ENCODE measurements around the gene KRT80.
A peak's percentile ranks its signal among the peaks of the same experiment; 100 is the strongest.

Gene KRT80

DNA sequence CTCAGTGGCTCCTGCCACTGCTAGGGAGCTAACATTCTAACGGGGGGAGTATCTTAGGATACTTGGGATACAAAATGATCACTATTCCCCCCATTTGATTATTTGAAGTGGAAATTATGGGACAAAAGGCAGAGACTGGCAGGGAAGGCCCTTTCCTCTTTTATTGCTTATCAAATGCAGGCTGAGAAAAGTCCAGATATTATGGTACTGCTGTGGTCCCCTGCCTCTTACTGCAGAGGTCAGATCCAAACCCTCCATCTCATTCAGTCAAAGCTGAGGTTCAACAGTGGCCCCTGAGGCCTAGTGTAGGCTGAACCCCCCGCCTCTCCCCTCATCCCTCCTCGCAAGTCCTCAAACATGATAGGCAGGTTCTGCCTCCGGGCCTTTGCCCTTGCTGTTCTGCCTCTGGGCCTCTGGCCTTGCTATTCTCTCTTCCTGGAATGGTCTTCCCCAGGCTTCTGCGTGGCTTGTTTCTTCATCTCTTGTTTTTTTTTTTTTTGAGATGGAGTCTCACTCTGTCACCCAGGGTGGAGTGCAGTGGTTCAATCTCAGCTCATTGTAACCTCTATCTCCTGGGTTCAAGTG is 34.2 kb downstream of the KRT80 start:
- Histone ChIP-seq H2BK5ac (ENCODE audit: low read depth, low read length, poor library complexity, severe bottlenecking) (no peak overlapping the region), H3K4ac (ENCODE audit: low read depth in 1 of 2, low read length in 2 of 2) (no peak overlapping the region), H2BK120ac (ENCODE audit: low read depth, low read length) (no peak overlapping the region), H3K9ac (ENCODE audit: low read length) (no peak overlapping the region), H3K18ac (ENCODE audit: low read depth in 1 of 2, low read length in 2 of 2) (no peak overlapping the region), H3K14ac (ENCODE audit: low read length in 2 of 2) (no peak overlapping the region), H4K91ac (ENCODE audit: low read length) (no peak overlapping the region), H3K36me3 (ENCODE audit: control insufficient read depth in 1 of 2, insufficient read depth in 2 of 2, low read depth in 1 of 2, low read length in 2 of 2) (no peaks in the 10 kb centered on the region), H3K4me1 (ENCODE audit: control insufficient read depth, insufficient read depth, low read depth, low read length) (peaks cover 8% of the 10 kb centered on the region), H3K23ac (ENCODE audit: low read length in 2 of 2) (no peak overlapping the region), H2AFZ (ENCODE audit: low read depth, low read length) (no peak overlapping the region), H2BK12ac (ENCODE audit: low read length in 2 of 2) (no peak overlapping the region), H2BK15ac (ENCODE audit: low read depth, poor library complexity, severe bottlenecking) (no peak overlapping the region), H3K27ac (ENCODE audit: low read length, poor library complexity, severe bottlenecking) (no peak overlapping the region), H3K79me1 (replicated peaks; ENCODE audit: low read length, poor library complexity, severe bottlenecking) (no peaks in the 10 kb centered on the region), H3K27me3 (ENCODE audit: control insufficient read depth in 1 of 2, insufficient read depth in 1 of 2, low read length in 2 of 2) (peaks cover 0 to under 1% of the 10 kb centered on the region in 2 experiments), H3K4me2 (ENCODE audit: low read length, poor library complexity, severe bottlenecking) (no peak overlapping the region), H3K9me3 (ENCODE audit: control insufficient read depth, low read length) (no peaks in the 10 kb centered on the region), H3K4me3 (ENCODE audit: insufficient read depth in 1 of 2, low read depth in 1 of 2, low read length in 2 of 2) (no peak overlapping the region), H4K8ac (ENCODE audit: low read length) (no peak overlapping the region), H2AK5ac (ENCODE audit: low read length, severe bottlenecking) (no peak overlapping the region)
- WGBS: 70% methylated on average over 5 of the region's 5 CpGs
- DNase-seq: no peak

GRCh38 chr12:52156757-52157565 is 34.9 kb downstream of the KRT80 start:
- H2BK15ac ChIP-seq (ENCODE audit: low read depth, poor library complexity, severe bottlenecking): no peak overlapping the region
- H3K27me3 ChIP-seq (ENCODE audit: control insufficient read depth in 1 of 2, insufficient read depth in 1 of 2, low read length in 2 of 2): no peaks in the 10 kb centered on the region
- H3K9ac ChIP-seq (ENCODE audit: low read length): no peak overlapping the region
- peak overlapping the region in 1 of 2 experiments; percentile 18 for H3K14ac ChIP-seq (ENCODE audit: low read length in 2 of 2)
- no peak overlapping the region for H3K27ac ChIP-seq (ENCODE audit: low read length, poor library complexity, severe bottlenecking)
- H2BK5ac ChIP-seq (ENCODE audit: low read depth, low read length, poor library complexity, severe bottlenecking): no peak overlapping the region
- H3K4ac ChIP-seq (ENCODE audit: low read depth in 1 of 2, low read length in 2 of 2): no peak overlapping the region
- H3K36me3 ChIP-seq (ENCODE audit: control insufficient read depth in 1 of 2, insufficient read depth in 2 of 2, low read depth in 1 of 2, low read length in 2 of 2): no peaks in the 10 kb centered on the region
- H2BK120ac ChIP-seq (ENCODE audit: low read depth, low read length): no peak overlapping the region
- peak overlapping the region; percentile 14 for H2AK5ac ChIP-seq (ENCODE audit: low read length, severe bottlenecking)
- no peaks in the 10 kb centered on the region for H3K9me3 ChIP-seq (ENCODE audit: control insufficient read depth, low read length)
- H4K8ac ChIP-seq (ENCODE audit: low read length): no peak overlapping the region
- H3K4me1 ChIP-seq (ENCODE audit: control insufficient read depth, insufficient read depth, low read depth, low read length): peaks cover 13% of the 10 kb centered on the region
- H3K18ac ChIP-seq (ENCODE audit: low read depth in 1 of 2, low read length in 2 of 2): no peak overlapping the region
- peak; percentile 62 for DNase-seq
- H3K79me1 ChIP-seq (replicated peaks; ENCODE audit: low read length, poor library complexity, severe bottlenecking): no peaks in the 10 kb centered on the region
- H3K23ac ChIP-seq (ENCODE audit: low read length in 2 of 2): peak overlapping the region in 1 of 2 experiments; percentile 34
- WGBS: 64% methylated on average over 11 of the region's 15 CpGs
- no peak overlapping the region for H4K91ac ChIP-seq (ENCODE audit: low read length)
- no peak overlapping the region for H3K4me2 ChIP-seq (ENCODE audit: low read length, poor library complexity, severe bottlenecking)
- H2AFZ ChIP-seq (ENCODE audit: low read depth, low read length): no peak overlapping the region
- H3K4me3 ChIP-seq (ENCODE audit: insufficient read depth in 1 of 2, low read depth in 1 of 2, low read length in 2 of 2): no peak overlapping the region
- H2BK12ac ChIP-seq (ENCODE audit: low read length in 2 of 2): no peak overlapping the region

DNA sequence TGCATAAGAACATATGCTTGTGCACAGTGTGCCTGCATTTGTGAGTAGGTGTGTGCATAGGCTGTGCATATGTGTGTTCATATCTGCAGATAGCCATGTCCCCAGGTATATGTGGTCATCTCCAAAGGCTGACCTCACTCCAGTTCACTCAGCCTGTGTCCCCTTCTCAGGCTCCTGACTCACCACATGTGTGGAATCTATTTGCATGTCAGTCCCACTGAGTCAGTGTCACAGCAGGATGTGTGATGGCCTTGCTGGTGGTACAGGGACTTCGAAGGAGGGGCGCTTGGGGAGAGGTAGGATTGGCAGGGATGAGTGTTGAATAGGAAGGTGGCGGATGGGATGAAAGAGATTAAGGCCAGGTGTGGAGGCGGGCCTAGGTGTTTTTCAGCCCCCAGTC is 35.5 kb downstream of the KRT80 start:
- H2BK15ac ChIP-seq (ENCODE audit: low read depth, poor library complexity, severe bottlenecking): no peak overlapping the region
- H3K9me3 ChIP-seq (ENCODE audit: control insufficient read depth, low read length): no peaks in the 10 kb centered on the region
- WGBS: 62% methylated on average over 2 of the region's 4 CpGs
- H2AK5ac ChIP-seq (ENCODE audit: low read length, severe bottlenecking): no peak overlapping the region
- no peak overlapping the region for H3K4me3 ChIP-seq (ENCODE audit: insufficient read depth in 1 of 2, low read depth in 1 of 2, low read length in 2 of 2)
- H3K14ac ChIP-seq (ENCODE audit: low read length in 2 of 2): no peak overlapping the region
- H2BK5ac ChIP-seq (ENCODE audit: low read depth, low read length, poor library complexity, severe bottlenecking): no peak overlapping the region
- H4K91ac ChIP-seq (ENCODE audit: low read length): no peak overlapping the region
- H4K8ac ChIP-seq (ENCODE audit: low read length): no peak overlapping the region
- no peaks in the 10 kb centered on the region for H3K36me3 ChIP-seq (ENCODE audit: control insufficient read depth in 1 of 2, insufficient read depth in 2 of 2, low read depth in 1 of 2, low read length in 2 of 2)
- H3K23ac ChIP-seq (ENCODE audit: low read length in 2 of 2): no peak overlapping the region
- no peak overlapping the region for H2AFZ ChIP-seq (ENCODE audit: low read depth, low read length)
- H3K4me1 ChIP-seq (ENCODE audit: control insufficient read depth, insufficient read depth, low read depth, low read length): peaks cover 20% of the 10 kb centered on the region
- H3K27me3 ChIP-seq (ENCODE audit: control insufficient read depth in 1 of 2, insufficient read depth in 1 of 2, low read length in 2 of 2): no peaks in the 10 kb centered on the region
- H2BK12ac ChIP-seq (ENCODE audit: low read length in 2 of 2): no peak overlapping the region
- no peak overlapping the region for H3K18ac ChIP-seq (ENCODE audit: low read depth in 1 of 2, low read length in 2 of 2)
- H3K27ac ChIP-seq (ENCODE audit: low read length, poor library complexity, severe bottlenecking): no peak overlapping the region
- H3K79me1 ChIP-seq (replicated peaks; ENCODE audit: low read length, poor library complexity, severe bottlenecking): no peaks in the 10 kb centered on the region
- no peak overlapping the region for H3K4ac ChIP-seq (ENCODE audit: low read depth in 1 of 2, low read length in 2 of 2)
- no peak overlapping the region for H3K4me2 ChIP-seq (ENCODE audit: low read length, poor library complexity, severe bottlenecking)
- no peak for DNase-seq
- H2BK120ac ChIP-seq (ENCODE audit: low read depth, low read length): no peak overlapping the region
- no peak overlapping the region for H3K9ac ChIP-seq (ENCODE audit: low read length)

- 63% methylated on average over 6 of the region's 8 CpGs for WGBS
Measured at GRCh38 chr12:52155048-52155868, 36.6 kb downstream of the KRT80 start.

More at GRCh38 chr12:52155048-52155868, 36.6 kb downstream of the KRT80 start:
- H3K9ac ChIP-seq (ENCODE audit: low read length): peak overlapping the region; percentile 70
- peaks cover 21% of the 10 kb centered on the region for H3K4me1 ChIP-seq (ENCODE audit: control insufficient read depth, insufficient read depth, low read depth, low read length)
- no peak overlapping the region for H3K4ac ChIP-seq (ENCODE audit: low read depth in 1 of 2, low read length in 2 of 2)
- no peak overlapping the region for H2BK12ac ChIP-seq (ENCODE audit: low read length in 2 of 2)
- no peaks in the 10 kb centered on the region for H3K9me3 ChIP-seq (ENCODE audit: control insufficient read depth, low read length)
- no peak overlapping the region for H2AFZ ChIP-seq (ENCODE audit: low read depth, low read length)
- H4K91ac ChIP-seq (ENCODE audit: low read length): peak overlapping the region; percentile 48
- no peak overlapping the region for H3K4me3 ChIP-seq (ENCODE audit: insufficient read depth in 1 of 2, low read depth in 1 of 2, low read length in 2 of 2)
- H2BK15ac ChIP-seq (ENCODE audit: low read depth, poor library complexity, severe bottlenecking): no peak overlapping the region
- no peak overlapping the region for H2BK5ac ChIP-seq (ENCODE audit: low read depth, low read length, poor library complexity, severe bottlenecking)
- no peak overlapping the region for H3K23ac ChIP-seq (ENCODE audit: low read length in 2 of 2)
- H4K8ac ChIP-seq (ENCODE audit: low read length): no peak overlapping the region
- no peak overlapping the region for H3K4me2 ChIP-seq (ENCODE audit: low read length, poor library complexity, severe bottlenecking)
- H3K27me3 ChIP-seq (ENCODE audit: control insufficient read depth in 1 of 2, insufficient read depth in 1 of 2, low read length in 2 of 2): no peaks in the 10 kb centered on the region
- H2AK5ac ChIP-seq (ENCODE audit: low read length, severe bottlenecking): no peak overlapping the region
- no peaks in the 10 kb centered on the region for H3K79me1 ChIP-seq (replicated peaks; ENCODE audit: low read length, poor library complexity, severe bottlenecking)
- H2BK120ac ChIP-seq (ENCODE audit: low read depth, low read length): no peak overlapping the region
- H3K14ac ChIP-seq (ENCODE audit: low read length in 2 of 2): no peak overlapping the region
- H3K18ac ChIP-seq (ENCODE audit: low read depth in 1 of 2, low read length in 2 of 2): no peak overlapping the region
- H3K36me3 ChIP-seq (ENCODE audit: control insufficient read depth in 1 of 2, insufficient read depth in 2 of 2, low read depth in 1 of 2, low read length in 2 of 2): no peaks in the 10 kb centered on the region
- DNase-seq: peak; percentile 77
- no peak overlapping the region for H3K27ac ChIP-seq (ENCODE audit: low read length, poor library complexity, severe bottlenecking)

Measured in mesenchymal stem cell (in vitro differentiated cells and primary cell).